Loucy (cell line): ENCODE data around the gene RPL7L1.

Experiments used
- H2AFZ ChIP-seq: fragments of 200-600 bp; sonication (generic); 2 replicates; pipeline ENCODE4 v1.6.0; 2016; ENCODE audit warnings: antibody characterized with exemption, mild to moderate bottlenecking, low read length, moderate library complexity
- H3F3A ChIP-seq: fragments of 200-600 bp; 2 replicates; pipeline ENCODE4 v1.6.0; 2016; ENCODE audit warnings: antibody characterized with exemption, low read depth, mild to moderate bottlenecking
- H3K27me3 ChIP-seq: fragments of 200-600 bp; sonication (generic); 2 replicates; pipeline ENCODE4 v1.6.1; 2014; ENCODE audit warnings: low read length, mild to moderate bottlenecking; ENCODE audit not compliant: insufficient read depth, poor library complexity, severe bottlenecking
- H3K36me3 ChIP-seq: fragments of 200-600 bp; sonication (generic); 2 replicates; pipeline ENCODE4 v1.6.1; 2016; ENCODE audit warnings: low read length; ENCODE audit not compliant: insufficient read depth
- H3K4me1 ChIP-seq: fragments of 200-600 bp; sonication (generic); 2 replicates; pipeline ENCODE4 v1.5.1; 2014; ENCODE audit warnings: low read length, mild to moderate bottlenecking; ENCODE audit not compliant: insufficient read depth, poor library complexity, severe bottlenecking
- H3K4me2 ChIP-seq: fragments of 200-600 bp; sonication (generic); 2 replicates; pipeline ENCODE4 v1.6.0; 2014; ENCODE audit warnings: antibody characterized with exemption, low read length, low read depth, mild to moderate bottlenecking; ENCODE audit not compliant: poor library complexity, severe bottlenecking
- H3K4me3 ChIP-seq: fragments of 200-600 bp; sonication (generic); 2 replicates; pipeline ENCODE4 v1.5.1; 2014; ENCODE audit warnings: low read length, mild to moderate bottlenecking, mixed read lengths; ENCODE audit not compliant: poor library complexity, severe bottlenecking
- H3K79me2 ChIP-seq: fragments of 200-600 bp; sonication (generic); 2 replicates; pipeline ENCODE4 v1.6.1; 2014; ENCODE audit warnings: low read length; ENCODE audit not compliant: insufficient read depth
- H3K9ac ChIP-seq: fragments of 200-600 bp; sonication (generic); 2 replicates; pipeline ENCODE4 v1.6.0; 2014; ENCODE audit warnings: mild to moderate bottlenecking, low read depth, low read length, moderate library complexity; ENCODE audit not compliant: poor library complexity, severe bottlenecking
- H3K9me2 ChIP-seq: fragments of 200-600 bp; sonication (generic); replicated peaks from 2 replicates; pipeline ENCODE4 v1.6.1; 2016; ENCODE audit warnings: low read depth, low read length, mixed read lengths
- H3K9me3 ChIP-seq: fragments of 200-600 bp; sonication (generic); 2 replicates; pipeline ENCODE4 v1.6.1; 2014; ENCODE audit warnings: mild to moderate bottlenecking, antibody characterized with exemption, low read length, low read depth; ENCODE audit not compliant: insufficient read depth
- H4K20me1 ChIP-seq: fragments of 200-600 bp; sonication (generic); 2 replicates; pipeline ENCODE4 v1.6.0; 2014; ENCODE audit warnings: antibody characterized with exemption, low read length, mild to moderate bottlenecking; ENCODE audit not compliant: insufficient read depth, poor library complexity, severe bottlenecking
- CTCF ChIP-seq: fragments of 200-600 bp; sonication (generic); conservative IDR thresholded peaks from 2 replicates; pipeline ENCODE4 v1.5.1; 2014; ENCODE audit warnings: mild to moderate bottlenecking, antibody characterized with exemption, low read length
- EZH2phosphoT487 ChIP-seq: fragments of 200-600 bp; IDR thresholded peaks from 2 replicates; pipeline ENCODE4 v1.6.1; 2018; ENCODE audit warnings: antibody characterized with exemption, mild to moderate bottlenecking, moderate library complexity, borderline replicate concordance

The RPL7L1 gene

GRCh38 chr6:42841844-42842584, 37.4 kb upstream of the RPL7L1 start:
- peaks cover 4% of the 10 kb centered on the region; the same call in 1 of the 2 replicates for H3K36me3 ChIP-seq
- no peaks in the 10 kb centered on the region for H3K9me3 ChIP-seq
- H3K9ac ChIP-seq: no peak overlapping the region
- H4K20me1 ChIP-seq: no peaks in the 10 kb centered on the region
- no peak for TF ChIP-seq EZH2phosphoT487
- TF ChIP-seq CTCF: no peak
- no peak overlapping the region for H2AFZ ChIP-seq
- no peaks in the 10 kb centered on the region for H3F3A ChIP-seq
- H3K4me1 ChIP-seq: no peaks in the 10 kb centered on the region
- no peak overlapping the region for H3K4me3 ChIP-seq
- H3K79me2 ChIP-seq: no peaks in the 10 kb centered on the region
- no peak overlapping the region for H3K4me2 ChIP-seq
- H3K9me2 ChIP-seq: no peaks in the 10 kb centered on the region
- H3K27me3 ChIP-seq: no peaks in the 10 kb centered on the region

- Histone ChIP-seq H3K36me3 (peaks cover 4% of the 10 kb centered on the region; the same call in 1 of the 2 replicates), H3K9me2 (no peaks in the 10 kb centered on the region), H3F3A (no peaks in the 10 kb centered on the region), H3K9ac (no peak overlapping the region), H3K4me2 (no peak overlapping the region), H4K20me1 (no peaks in the 10 kb centered on the region), H3K4me1 (no peaks in the 10 kb centered on the region), H2AFZ (no peak overlapping the region), H3K27me3 (no peaks in the 10 kb centered on the region), H3K79me2 (no peaks in the 10 kb centered on the region), H3K4me3 (no peak overlapping the region), H3K9me3 (no peaks in the 10 kb centered on the region)
- TF ChIP-seq EZH2phosphoT487 (no peak), CTCF (no peak)
Measured at GRCh38 chr6:42845327-42845694, 34.1 kb upstream of the RPL7L1 start.

GRCh38 chr6:42846505-42846904, 32.9 kb upstream of the RPL7L1 start:
- TF ChIP-seq EZH2phosphoT487 (no peak), CTCF (no peak)
- H3K4me3 ChIP-seq: no peak overlapping the region
- no peaks in the 10 kb centered on the region for H3K9me2 ChIP-seq
- no peaks in the 10 kb centered on the region for H3K79me2 ChIP-seq
- H3K4me1 ChIP-seq: no peaks in the 10 kb centered on the region
- H3K27me3 ChIP-seq: no peaks in the 10 kb centered on the region
- H3K4me2 ChIP-seq: no peak overlapping the region
- no peak overlapping the region for H2AFZ ChIP-seq
- H3K9ac ChIP-seq: no peak overlapping the region
- H3F3A ChIP-seq: no peaks in the 10 kb centered on the region
- no peaks in the 10 kb centered on the region for H3K9me3 ChIP-seq
- H3K36me3 ChIP-seq: peaks cover 4% of the 10 kb centered on the region; the same call in 1 of the 2 replicates
- H4K20me1 ChIP-seq: no peaks in the 10 kb centered on the region
